GM12872 (cell line): ENCODE data around the gene S100P.

Source experiments
- CTCF ChIP-seq: IDR thresholded peaks from 3 replicates; pipeline ENCODE4 v1.5.1; 2011; ENCODE audit warnings: low read depth, mild to moderate bottlenecking, low read length, moderate library complexity; ENCODE audit not compliant: insufficient read depth

Gene S100P

GRCh38 chr4:6732441-6733357 lies 39.0 kb downstream of the S100P start:
- no peak for TF ChIP-seq CTCF

GRCh38 chr4:6733358-6734164 lies 39.9 kb downstream of the S100P start:
- no peak for TF ChIP-seq CTCF

- TF ChIP-seq CTCF, result no peak
Measured at GRCh38 chr4:6734165-6734786, 40.6 kb downstream of the S100P start.

- no peak for TF ChIP-seq CTCF
Measured at GRCh38 chr4:6739920-6740319, 46.2 kb downstream of the S100P start.

GRCh38 chr4:6740347-6740746 lies 46.7 kb downstream of the S100P start:
- no peak for TF ChIP-seq CTCF

- no peak for TF ChIP-seq CTCF
Measured at GRCh38 chr4:6742507-6742906, 48.8 kb downstream of the S100P start.

- TF ChIP-seq CTCF, result no peak
Measured at GRCh38 chr4:6742989-6743388, 49.3 kb downstream of the S100P start.
